Measurements from ENCODE around the gene KLHL24.
"Not testable (repeated sequence)": the region's sequence is repeated elsewhere in the genome, so short reads cannot be mapped to it uniquely, and the experiment has no call there.

KLHL24 gene, protein sequence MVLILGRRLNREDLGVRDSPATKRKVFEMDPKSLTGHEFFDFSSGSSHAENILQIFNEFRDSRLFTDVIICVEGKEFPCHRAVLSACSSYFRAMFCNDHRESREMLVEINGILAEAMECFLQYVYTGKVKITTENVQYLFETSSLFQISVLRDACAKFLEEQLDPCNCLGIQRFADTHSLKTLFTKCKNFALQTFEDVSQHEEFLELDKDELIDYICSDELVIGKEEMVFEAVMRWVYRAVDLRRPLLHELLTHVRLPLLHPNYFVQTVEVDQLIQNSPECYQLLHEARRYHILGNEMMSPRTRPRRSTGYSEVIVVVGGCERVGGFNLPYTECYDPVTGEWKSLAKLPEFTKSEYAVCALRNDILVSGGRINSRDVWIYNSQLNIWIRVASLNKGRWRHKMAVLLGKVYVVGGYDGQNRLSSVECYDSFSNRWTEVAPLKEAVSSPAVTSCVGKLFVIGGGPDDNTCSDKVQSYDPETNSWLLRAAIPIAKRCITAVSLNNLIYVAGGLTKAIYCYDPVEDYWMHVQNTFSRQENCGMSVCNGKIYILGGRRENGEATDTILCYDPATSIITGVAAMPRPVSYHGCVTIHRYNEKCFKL

DNA sequence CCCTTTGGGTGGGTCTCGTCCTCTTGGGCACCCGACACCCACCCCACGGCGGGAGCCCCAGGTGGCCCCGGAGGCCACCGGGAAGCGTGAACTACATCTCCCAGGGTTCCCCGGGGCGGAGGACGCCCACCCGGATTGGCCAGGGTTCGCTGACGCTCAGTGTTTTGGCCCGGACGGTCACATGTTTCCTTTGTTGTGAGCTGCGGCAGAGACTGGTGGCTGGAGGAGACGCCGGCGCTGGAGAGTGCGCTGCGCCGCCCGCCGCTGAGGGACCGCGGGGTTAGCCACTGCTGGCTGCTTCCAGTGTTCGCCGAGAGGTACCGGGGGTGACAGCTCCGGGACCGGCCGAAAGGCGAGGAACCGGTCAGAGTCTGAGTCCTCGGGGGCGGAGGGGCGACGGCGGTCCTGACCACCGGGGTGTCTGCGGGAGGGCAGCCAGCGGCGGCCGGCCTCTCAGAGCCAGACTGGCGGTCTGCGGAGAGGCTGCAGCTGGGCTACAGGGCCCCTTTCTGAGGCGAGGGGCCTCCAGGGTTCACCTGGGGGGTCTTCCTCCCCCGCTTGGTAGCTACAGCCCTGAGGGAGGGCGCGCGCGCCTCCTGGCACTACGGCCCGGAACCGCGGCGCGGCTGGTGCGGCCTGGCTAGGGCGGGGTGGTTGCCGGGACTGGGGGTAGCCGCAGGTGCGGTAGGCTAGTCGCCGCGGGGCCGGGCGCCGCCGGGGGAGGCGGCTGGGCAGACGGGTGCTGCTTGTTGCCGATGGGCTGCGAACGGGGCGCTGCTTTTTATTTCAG is at the start of gene KLHL24:
KLHL24 (plus strand) TSS at position 193 of the 790 bp plus-strand sequence. CDS start 14,734 bp downstream, outside the sequence.
- peak; percentile 71 for DNase-seq

DNA sequence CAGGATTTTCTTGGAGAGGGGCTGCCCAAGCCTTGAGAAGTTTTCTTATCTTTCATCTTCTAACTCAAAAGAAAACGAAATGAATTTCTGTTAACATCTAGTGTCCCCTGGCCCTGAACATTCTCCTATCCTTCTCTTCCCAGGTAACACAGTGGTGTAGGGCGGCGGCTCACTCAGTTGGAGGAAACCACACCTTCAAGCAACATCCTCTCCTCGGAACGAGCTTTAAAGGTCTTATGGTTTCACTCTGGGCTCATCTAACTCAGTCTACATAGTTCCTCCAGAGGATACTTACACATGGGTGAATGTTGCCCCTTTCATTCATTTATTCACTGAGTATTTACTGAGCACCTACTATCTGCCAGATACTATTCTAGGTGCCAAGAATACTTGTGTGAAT is 48.9 kb upstream of the KLHL24 start:
- no peak for DNase-seq

DNA sequence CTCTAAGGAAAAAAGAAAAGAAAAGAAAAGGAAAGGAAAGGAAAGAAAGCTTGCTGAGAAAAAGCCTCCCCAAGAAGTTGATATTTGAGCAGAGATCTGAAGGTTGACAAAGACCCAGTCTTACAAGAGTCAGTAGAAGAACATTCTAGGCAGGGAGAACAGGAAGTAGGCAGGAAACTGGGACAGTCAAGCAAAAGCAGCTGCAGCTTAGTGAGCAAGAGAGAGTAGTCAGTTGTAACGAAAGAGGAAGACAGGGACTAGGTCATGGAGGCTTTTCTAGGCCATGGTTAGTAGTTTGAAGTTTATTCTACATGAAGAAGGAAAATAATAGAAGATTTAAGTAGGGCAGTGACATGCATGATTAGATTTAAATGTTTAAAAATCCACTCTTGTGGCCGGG is 48.1 kb upstream of the KLHL24 start:
- no peak for DNase-seq

DNA sequence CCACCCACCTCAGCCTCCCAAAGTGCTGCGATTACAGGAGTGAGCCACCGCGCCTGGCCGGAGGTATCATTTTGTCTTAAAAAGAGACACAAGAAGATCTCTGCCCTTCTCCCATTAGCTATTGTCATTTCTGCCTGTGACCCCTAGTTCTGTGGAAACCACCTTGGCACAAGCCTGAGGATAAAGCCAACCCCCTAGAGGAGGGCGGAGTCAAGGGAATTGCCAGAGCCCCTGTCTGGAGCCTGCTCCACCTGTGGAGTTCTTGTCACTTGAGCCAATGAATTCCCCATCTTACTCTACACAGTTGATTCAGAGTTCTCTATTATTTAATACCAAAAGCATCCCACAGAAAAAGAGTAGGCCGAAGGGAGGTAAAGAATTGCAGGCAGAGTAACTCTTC is 45.0 kb upstream of the KLHL24 start:
- no peak for DNase-seq

DNA sequence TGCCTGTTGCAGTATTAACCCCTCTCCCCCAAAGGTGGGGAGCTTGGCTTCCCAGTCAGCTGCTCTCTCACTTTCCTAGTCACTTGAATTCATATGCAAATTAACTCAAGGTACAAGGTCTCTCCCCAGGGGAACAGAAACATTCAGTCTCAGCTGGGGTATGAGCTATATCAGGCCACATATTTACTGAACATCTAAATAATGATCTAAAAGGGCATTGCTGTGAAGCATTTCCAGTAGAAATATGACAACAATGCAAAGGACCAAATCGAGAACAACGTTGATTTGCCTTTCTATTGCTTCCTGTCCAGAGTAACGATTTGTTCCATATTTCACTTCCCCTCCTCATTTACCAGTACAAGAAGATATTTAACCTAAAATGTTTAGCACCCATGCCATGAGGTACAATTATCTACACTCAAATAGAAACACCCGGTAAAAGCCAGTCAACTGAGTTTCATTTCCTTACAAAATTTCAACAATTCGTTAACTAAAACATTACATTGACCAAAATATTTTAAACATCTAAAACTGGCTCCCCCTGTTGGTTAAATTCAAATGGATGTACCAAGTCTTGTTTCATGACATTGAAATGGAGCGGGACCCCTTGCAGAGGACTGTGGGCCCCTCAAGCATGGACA is 43.4 kb upstream of the KLHL24 start:
- DNase-seq = no peak

DNA sequence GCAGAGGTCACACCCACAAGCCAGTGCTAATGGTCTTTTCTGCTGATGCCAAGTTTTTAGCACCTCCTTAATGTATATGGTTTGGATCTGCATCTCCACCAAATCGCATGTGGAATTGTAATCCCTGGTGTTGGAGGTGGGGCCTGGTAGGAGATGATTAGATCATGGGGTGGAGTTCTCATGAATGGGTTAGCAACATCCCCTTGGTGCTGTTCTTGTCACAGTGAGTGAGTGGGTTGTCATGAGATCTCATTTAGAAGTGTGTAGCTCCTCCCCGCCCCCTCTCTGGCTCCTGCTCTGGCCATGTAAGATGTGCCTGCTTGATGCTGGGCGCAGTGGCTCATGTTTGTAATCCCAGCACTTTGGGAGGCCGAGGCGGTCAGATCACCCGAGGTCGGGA is 42.6 kb upstream of the KLHL24 start:
- DNase-seq = no peak

DNA sequence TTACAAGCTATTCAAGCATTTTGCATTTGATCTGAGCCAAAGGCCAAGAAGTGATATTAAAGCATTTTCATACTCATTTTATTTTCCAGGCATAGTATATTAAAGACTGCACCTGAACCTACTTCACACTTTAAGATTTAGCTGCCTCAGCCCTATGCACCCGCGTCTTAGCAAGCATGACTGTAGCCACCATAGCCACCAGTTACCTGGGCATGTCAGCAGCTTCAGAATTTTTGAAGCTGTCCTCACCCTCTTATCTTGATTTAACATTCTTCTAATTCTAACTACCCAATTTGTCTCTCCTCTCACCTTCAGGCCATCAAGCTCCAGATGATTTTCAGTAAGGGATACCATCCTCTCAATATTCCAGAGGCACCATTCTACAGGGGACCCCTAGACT is 40.8 kb upstream of the KLHL24 start:
- DNase-seq = no peak

DNA sequence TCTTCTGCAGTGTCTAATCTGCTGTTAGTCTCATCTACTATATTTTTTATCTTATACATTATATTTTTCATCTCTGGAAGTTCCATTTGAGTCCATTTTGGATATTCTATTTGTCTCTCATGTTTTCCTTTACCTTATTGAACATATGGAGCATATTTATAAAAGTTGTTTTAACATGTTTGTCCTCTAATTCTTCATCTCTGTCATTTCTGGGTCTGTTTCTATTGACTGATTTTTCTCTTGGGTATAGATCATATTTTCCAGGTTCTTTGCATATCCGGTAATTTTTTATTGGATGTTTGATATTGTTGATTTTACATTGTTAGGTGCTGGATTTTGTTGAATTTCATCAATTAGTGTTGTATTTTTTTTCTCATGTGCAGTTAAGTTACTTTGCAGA is 37.5 kb upstream of the KLHL24 start:
- no peak for DNase-seq

DNA sequence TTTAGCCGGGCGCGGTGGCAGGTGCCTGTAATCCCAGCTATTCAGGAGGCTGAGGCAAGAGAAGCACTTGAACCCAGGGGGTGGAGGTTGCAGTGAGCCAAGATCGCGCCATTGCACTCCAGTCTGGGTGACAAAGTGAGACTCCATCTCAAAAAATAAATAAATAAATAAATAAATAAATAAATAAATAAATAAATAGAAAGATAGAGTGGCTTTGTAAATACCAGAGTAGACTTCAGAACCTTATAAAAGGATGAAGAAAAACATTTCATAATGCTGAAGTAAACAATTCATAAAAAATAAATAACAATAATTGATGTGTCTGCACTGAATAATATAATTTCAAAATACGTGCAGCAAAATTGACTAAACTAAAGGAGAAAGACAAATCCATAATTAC is 24.1 kb upstream of the KLHL24 start:
- not testable (repeated sequence) for DNase-seq

DNA sequence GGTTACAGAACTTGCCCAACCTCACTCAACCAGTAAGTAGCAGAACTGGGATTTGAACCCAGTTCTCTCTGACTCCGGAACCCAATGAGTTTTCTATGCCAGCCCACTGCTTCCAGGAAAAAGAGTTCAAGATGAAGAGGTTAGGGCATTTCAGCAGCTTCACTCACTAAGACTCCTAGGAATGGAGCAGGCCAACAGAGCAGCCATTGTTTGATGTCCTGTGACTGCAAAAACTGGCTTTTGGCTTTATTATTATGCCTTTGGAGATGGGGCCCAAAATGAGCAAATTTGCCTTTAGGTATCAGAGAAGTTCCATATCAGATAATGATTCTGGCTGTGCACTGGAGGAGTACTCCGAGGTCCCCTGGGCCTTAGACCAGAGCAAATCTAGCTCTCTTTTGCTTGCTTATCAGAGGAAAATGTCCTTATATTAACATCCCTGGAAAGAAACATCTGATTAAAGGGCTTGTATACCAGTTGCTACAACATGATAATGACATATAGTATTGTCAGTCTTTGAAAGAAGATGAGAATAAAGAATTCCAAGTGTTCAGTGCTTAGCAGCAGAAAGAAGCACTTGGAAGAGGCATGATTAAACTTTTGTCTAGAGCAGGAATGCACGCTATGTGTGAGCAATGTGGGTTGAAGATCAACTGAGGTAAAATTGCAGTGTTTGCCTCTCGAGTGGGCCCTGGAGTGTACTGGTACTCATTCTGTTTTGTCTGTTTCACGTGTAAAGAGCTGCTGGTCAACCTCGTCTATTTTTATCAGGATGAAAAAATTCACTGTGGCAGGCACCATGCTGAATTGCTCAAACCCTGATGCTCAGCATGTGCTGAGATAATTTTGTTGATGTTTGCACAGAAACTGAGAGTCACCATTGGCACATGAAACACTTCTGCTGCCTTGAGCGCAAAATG is 21.8 kb upstream of the KLHL24 start:
- DNase-seq = no peak

DNA sequence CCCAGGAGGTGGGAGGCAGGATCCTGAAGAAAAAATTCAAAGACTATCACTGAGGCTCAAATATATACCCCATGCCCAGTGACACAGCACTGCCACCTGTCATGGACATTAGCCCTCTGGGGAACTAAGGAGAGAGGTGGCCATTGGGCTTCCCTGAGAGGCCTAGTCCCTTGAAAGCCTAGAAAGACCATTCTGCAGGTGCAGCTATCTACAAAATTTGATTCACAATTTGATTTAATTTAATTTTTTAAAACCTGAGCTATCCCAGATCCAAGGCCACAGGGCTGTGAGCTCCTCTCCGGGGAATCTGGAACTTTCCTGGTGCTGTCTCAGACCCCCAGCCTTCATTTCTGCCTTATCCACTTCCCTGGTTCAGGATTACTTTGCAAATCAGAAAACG is 16.9 kb upstream of the KLHL24 start:
- no peak for DNase-seq

DNA sequence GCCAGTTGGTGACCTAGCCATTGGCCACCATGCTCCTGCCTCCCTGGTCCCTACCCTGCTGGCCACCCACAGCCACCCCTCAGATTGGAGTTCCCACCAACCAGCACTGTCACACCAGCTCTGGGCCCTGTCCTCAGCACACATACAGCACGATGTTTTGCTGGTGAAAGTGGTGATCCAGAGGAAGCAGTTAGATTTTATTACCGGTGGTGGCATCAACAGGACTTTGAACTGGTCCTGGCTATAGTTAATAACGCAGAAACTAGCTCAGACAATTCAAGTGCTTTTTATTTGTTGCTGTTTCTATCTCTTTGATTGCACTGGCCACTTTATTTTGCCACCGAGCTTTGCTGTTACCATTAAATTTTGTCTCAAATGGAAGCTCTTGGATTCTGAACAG is 16.4 kb upstream of the KLHL24 start:
- DNase-seq = no peak

DNA sequence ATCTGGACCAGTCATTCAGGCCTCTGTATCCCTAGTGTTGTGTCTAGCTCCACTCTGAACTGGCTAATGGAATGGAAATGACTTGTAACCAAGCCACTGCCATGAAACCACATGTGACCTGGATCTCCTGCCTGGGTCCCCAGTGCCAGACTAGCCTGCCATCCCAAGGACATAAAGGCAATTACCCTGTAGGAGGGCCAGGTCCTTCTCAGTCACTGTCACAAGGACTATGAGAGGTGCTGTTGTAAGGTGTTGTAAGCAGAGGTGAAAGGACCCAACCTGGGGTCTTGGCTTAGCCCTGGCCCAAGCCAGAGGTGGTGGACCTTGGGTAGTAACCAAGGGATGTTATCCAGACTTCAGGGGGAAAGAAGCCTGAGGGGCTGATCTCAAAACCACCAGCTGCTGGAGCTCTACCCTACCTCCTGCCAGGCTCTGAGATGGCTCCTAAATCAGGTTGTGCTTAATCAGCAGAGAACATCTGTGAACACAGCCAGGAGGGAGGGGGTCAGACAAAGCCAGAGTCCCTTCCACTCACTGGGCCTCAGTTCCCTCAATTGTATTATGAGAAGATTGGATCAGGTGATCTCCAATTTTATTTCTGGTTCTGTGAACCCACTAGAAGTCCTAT is 15.7 kb upstream of the KLHL24 start:
- DNase-seq = no peak

DNA sequence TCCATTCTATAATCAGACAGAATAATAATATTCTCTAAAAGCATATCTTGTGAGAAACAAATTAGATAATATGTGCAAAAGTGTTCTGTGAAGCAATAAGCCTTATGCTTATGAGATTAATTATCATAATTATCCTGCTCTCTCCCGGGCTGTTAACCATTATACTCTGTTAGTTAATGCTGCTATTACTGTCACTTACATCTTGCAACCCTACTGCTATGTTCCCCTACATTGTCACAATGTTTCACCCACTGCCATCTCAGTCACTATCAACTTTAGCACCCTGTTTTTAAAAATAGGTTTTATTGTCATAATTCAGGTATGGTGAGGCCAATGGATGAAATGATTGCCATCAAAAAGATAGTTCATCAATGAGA is 15.2 kb upstream of the KLHL24 start:
- no peak for DNase-seq

DNA sequence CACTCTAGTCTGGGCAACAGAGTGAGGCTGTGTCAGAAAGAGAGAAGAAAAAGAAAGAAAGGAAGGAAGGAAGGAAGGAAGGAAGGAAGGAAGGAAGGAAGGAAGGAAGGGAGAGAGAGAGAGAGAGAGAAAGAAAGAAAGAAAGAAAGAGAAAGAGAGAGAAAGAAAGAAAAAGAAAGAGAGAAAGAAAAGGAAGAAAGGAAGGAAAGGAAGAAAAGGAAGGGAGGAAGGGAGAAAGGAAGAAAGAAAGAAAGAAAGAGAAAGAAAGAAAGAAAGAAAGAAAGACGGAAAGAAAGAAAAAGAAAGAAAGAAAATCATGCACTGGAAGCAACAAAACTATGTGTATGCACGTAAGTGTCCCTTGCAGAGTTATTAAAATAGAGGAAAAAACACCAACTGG is 12.9 kb upstream of the KLHL24 start:
- DNase-seq = not testable (repeated sequence)

DNA sequence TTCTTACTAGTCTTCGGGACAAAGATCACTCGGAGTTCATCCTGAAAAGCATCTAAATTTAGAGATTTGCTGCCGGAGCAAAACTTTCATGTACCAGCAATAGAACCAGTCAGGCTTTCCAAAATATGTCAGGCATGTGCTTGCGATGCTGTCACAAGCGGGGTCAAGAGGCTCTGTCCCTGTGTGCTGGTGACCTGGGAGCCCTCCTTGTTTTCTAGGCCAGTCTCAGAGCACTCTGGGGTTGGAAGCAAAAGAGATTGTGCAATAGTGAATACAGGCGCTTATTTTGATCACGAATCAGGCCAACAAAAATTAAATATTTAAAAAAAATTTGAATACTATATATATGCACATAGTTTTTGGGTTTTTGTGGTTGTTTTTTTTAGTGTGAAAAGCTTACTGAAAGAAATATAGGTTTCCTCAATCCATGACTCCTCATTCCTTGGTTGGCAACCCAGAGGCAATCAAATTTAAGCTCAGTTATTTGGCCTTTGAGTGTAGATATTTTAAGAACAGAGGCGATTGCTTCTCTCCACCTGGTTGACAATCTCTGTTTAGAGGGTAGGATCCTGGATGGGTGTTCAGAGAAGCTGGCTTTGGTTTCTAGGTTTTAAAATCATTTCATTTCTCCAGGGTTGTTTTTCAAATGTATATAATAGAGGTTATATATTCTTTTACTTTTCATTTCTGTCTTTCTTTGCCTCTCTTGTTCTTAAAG is 8.4 kb upstream of the KLHL24 start:
- no peak for DNase-seq

DNA sequence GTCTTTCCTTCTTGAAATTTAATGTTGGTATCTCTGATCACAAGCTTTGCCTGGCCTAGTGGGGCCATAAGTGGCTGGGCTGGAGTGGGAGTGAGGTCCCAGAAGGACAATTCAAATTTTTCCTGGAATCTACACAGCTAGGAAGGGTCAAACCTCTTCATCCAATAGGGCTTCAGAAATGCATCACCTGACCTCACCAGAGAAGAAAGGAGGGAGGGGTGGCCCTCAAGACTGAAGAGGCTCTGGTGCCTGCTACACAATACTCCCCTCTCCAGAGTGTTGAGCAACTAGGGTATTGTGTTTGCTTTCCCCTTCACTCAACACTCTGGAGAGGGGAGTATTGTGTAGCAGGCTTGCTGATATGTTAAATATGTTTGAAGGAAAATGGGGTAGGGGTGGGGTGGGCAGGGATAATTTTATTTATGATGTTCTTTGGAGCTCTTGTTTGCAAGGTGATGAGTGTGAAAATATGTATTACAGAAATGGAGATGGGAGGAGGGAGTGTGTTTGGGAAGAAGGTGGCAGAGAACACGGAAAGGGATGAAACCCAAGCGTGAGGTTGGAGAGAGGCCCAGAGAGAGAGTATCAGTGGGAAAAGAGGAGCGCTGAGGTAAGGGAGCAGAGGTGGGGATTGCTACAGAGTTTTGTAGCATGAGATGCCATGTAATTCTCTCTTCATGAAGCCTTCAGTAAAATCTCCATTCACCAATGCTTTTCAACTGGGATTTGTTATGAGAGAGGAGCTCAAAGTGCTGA is 5.7 kb upstream of the KLHL24 start:
- no peak for DNase-seq

DNA sequence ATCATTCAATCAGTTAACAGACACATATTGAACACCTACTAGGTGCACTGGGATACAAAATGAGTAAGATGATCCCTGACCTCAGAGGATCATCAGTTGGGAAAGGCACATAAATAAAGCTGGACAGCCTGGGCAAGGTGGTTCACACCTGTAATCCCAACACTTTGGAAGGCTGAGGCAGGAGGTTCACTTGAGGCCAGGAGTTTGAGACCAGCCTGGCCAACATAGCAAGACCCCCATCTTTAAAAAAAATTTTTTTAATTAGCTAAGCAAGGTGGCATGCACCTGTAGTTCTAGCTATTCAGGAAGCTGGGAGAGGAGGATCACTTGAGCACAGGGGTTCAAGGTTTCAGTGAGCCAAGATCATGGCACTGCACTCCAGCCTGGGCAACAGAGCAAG is 3.7 kb upstream of the KLHL24 start:
- no peak for DNase-seq

DNA sequence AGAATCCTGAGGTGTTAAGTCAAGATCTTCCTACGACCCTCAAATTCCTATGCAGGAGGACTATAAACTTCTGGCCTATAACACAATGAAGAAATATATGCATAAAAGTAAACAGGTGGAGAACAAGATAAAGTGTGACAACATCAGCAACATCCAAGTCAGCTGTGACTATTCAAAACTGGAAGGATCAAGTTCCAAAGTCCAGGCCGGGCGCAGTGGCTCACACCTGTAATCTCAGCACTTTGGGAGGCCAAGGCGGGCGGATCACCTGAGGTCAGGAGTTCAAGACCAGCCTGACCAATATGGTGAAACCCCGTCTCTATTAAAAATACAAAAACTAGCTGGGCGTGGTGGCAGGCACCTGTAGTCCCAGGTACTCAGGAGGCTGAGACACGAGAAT is 2.7 kb upstream of the KLHL24 start:
- DNase-seq = not testable (repeated sequence)

DNA sequence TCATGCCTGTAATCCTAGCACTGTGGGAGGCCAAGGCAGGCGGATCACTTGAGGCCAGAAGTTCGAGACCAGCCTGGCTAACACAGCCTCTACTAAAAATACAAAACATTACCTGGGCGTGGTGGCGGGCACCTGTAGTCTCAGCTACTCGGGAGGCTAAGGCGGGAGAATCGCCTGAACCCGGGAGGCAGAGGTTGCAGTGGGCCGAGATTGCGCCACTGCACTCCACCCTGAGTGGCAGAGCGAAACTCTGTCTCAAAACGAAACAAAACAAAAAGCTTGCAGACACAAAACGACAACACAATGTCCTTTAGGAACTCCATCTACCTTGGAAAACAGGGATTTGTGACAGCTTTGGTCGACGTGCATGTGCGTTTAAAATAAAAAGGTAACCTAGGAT is 716 bp upstream of the KLHL24 start:
- DNase-seq = no peak

DNA sequence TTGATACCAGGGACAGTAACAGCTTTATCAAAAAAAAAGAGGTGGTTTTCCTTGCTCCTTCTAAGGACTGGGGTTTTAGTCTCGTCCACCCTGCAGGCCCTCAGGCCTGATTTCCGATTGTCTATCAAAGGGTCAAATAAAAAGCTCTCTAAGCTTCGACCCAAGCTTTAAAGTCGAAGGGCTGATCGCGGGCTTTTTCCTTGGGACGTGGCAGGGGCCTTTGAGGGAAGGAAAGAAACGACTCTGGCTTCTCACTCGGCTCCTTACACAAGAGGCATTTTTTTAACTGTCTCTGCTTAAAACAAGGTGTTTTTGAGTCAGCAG is 354 bp upstream of the KLHL24 start:
- DNase-seq = no peak
